HepG2 (cell line): Measurements from ENCODE around the gene AGR2. TPM values are rescaled to one million over a fixed set of nuclear protein-coding genes. Genes with fewer than 3 reads are reported as not detected.

Experiments
- ATAC-seq: fragments of 200-7000 bp; cut with Tn5 transposase; 3 replicates; pipeline ENCODE4 v1.9.1; 2020; ENCODE audit warnings: mild to moderate bottlenecking, moderate library complexity
- BruUV-seq: library from RNA; stranded (reverse); fragments of 400-500 nt; replicated peaks from 2 replicates; lab custom pipeline; 2021; lab: Mats Ljungman, UMichigan
- CTCF ChIA-PET: fragments of 300-600 bp; formaldehyde crosslinking; extraction: SDS; loops from one replicate; lab custom pipeline; 2021; ENCODE audit warnings: low total read pairs, inconsistent platforms, low intra/inter-chr PET ratio; lab: Yijun Ruan, JAX
- POLR2A ChIA-PET: fragments of 350-600 bp; sonication (Branson Sonifier 250); formaldehyde crosslinking; loops from one replicate; lab custom pipeline; 2020; ENCODE audit warnings: antibody characterized with exemption, inconsistent platforms; lab: Yijun Ruan, JAX
- DNase-seq: peaks from one replicate; pipeline ENCODE4 v3.0.0-alpha.2; 2015; ENCODE audit warnings: low spot score
- FAIRE-seq: peaks from 3 replicates; lab custom pipeline; 2011; peaks lifted over from hg19 to GRCh38; lab: Jason Lieb, UNC
- H2AFZ ChIP-seq: one replicate; pipeline ENCODE4 v1.6.1; 2011; ENCODE audit warnings: low read length, inconsistent platforms
- H3K27ac ChIP-seq: fragments of 300-600 bp; 3 replicates; pipeline ENCODE4 v1.8.0; 2011; ENCODE audit warnings: mixed run types, mild to moderate bottlenecking, mixed read lengths, low read length, inconsistent platforms; ENCODE audit not compliant: insufficient read depth; ENCODE audit errors: extremely low read length
- H3K27me3 ChIP-seq, 2 experiments: fragments of 200-600 bp in 1 of 2; 2 replicates in 1 of 2; 3 replicates in 1 of 2; pipeline versions ENCODE4 v1.6.0 to v1.8.0; 2011; ENCODE audit warnings: low read length in 2 of 2, mild to moderate bottlenecking in 2 of 2, moderate library complexity in 2 of 2, inconsistent platforms in 1 of 2; ENCODE audit not compliant: insufficient read depth in 2 of 2, control insufficient read depth in 1 of 2
- H3K36me3 ChIP-seq, 2 experiments: fragments of 200-600 bp in 1 of 2; replicated peaks in 1 of 2; 2 replicates in 1 of 2; 3 replicates in 1 of 2; pipeline versions ENCODE4 v1.5.1 to v1.8.0; 2011; ENCODE audit warnings: low read length in 2 of 2, inconsistent platforms in 1 of 2; ENCODE audit not compliant: insufficient read depth in 2 of 2, control insufficient read depth in 1 of 2
- H3K4me1 ChIP-seq: 2 replicates; pipeline ENCODE4 v1.5.1; 2012; ENCODE audit warnings: low read length, inconsistent platforms; ENCODE audit not compliant: insufficient read depth
- H3K4me2 ChIP-seq: 2 replicates; pipeline ENCODE4 v1.6.0; 2011; ENCODE audit warnings: low read depth, low read length, inconsistent platforms
- H3K4me3 ChIP-seq, 3 experiments: fragments of 200-600 bp in 1 of 3; sonication (generic), shearing (Covaris generic) in 1 of 3; replicated peaks in 1 of 3; 2 replicates each; pipeline ENCODE4 v1.5.1; 2011 to 2016; ENCODE audit warnings: low read length in 3 of 3, inconsistent platforms in 2 of 3, low read depth in 2 of 3, mild to moderate bottlenecking in 2 of 3, control low read depth in 1 of 3, mixed read lengths in 1 of 3; ENCODE audit not compliant: insufficient read depth in 1 of 3
- H3K79me2 ChIP-seq: one replicate; pipeline ENCODE4 v1.6.1; 2011; ENCODE audit warnings: low read length, inconsistent platforms; ENCODE audit not compliant: insufficient read depth
- H3K9ac ChIP-seq: 2 replicates; pipeline ENCODE4 v1.6.0; 2011; ENCODE audit warnings: mild to moderate bottlenecking, low read depth, low read length, inconsistent platforms; ENCODE audit not compliant: insufficient read depth
- H3K9me3 ChIP-seq: 2 replicates; pipeline ENCODE4 v1.5.1; 2012; ENCODE audit warnings: mild to moderate bottlenecking, low read length
- H4K20me1 ChIP-seq: 2 replicates; pipeline ENCODE4 v1.6.0; 2011; ENCODE audit warnings: inconsistent platforms, mild to moderate bottlenecking, low read length, moderate library complexity; ENCODE audit not compliant: insufficient read depth
- PAF1 ChIP-seq: IDR thresholded peaks from 2 replicates; pipeline ENCODE4 v1.6.1; 2016; ENCODE audit warnings: missing genetic modification reagents, missing compliant biosample characterization
- SP140L ChIP-seq: sonication (generic); formaldehyde crosslinking; IDR thresholded peaks from 2 replicates; pipeline ENCODE4 v1.4.0; 2020; ENCODE audit warnings: missing genetic modification reagents, borderline replicate concordance
- ZMYM2 ChIP-seq: sonication (generic); formaldehyde crosslinking; IDR thresholded peaks from 2 replicates; pipeline ENCODE4 v1.8.0; 2022; ENCODE audit warnings: mild to moderate bottlenecking, missing genetic modification reagents
- ZNF343 ChIP-seq: sonication (generic); formaldehyde crosslinking; IDR thresholded peaks from 2 replicates; pipeline ENCODE4 v1.4.0; 2020; ENCODE audit warnings: mild to moderate bottlenecking, missing genetic modification reagents
- ZNF556 ChIP-seq: sonication (generic); formaldehyde crosslinking; IDR thresholded peaks from 2 replicates; pipeline ENCODE4 v1.4.0; 2020; ENCODE audit warnings: mild to moderate bottlenecking, missing genetic modification reagents, borderline replicate concordance
- ZNF629 ChIP-seq: sonication (generic); formaldehyde crosslinking; conservative IDR thresholded peaks from 2 replicates; pipeline ENCODE4 v1.5.0; 2020; ENCODE audit warnings: missing genetic modification reagents
- WGBS: methylation state at CpG from one replicate; pipeline ENCODE4 v1.1.6; 2017; ENCODE audit warnings: low lambda C conversion rate; 5-methylcytosine and 5-hydroxymethylcytosine counted together
- in situ Hi-C: cut with HindIII; loops from 2 replicates; pipeline ENCODE4 v1.10.0; 2017; ENCODE audit warnings: low pct_unique_long_range_greater_than_20kb; ENCODE audit not compliant: extremely low pct_ligation_motif_present
- intact Hi-C: fragments of 100-400 bp; cut with micrococcal nuclease; formaldehyde crosslinking; loops from one replicate; pipeline ENCODE4 v1.10.0; 2022; ENCODE audit not compliant: unreplicated experiment
- polyA plus RNA-seq, 8 experiments: library from polyadenylated mRNA; depleted of rRNA in 3 of 8; stranded (reverse) in 7 of 8; unstranded in 1 of 8; fragments of >200 nt; fragmentation: Illumina TruSeq in 4 of 8; extraction: Trizol in 4 of 8; gene quantifications; 2 replicates each; pipeline versions ENCODE4 v1.2.1 to v1.2.3, GENCODE V29; 2011 to 2016; ENCODE audit warnings: low read depth in 4 of 8, missing spikeins in 1 of 8, mixed read lengths in 1 of 8; ENCODE audit not compliant: insufficient read depth in 1 of 8
- total RNA-seq, 5 experiments: library from RNA; depleted of rRNA; stranded (reverse); fragments of >200 nt; fragmentation: Illumina TruSeq; extraction: Trizol; gene quantifications; 2 replicates each; pipeline ENCODE4 v1.2.3, GENCODE V29; 2016; ENCODE audit warnings: low read depth in 1 of 5
- TF ChIP-seq, protein P1 (sequence below): sonication (generic); formaldehyde crosslinking; conservative IDR thresholded peaks from 2 replicates; pipeline ENCODE4 v1.5.0; 2020; ENCODE audit warnings: missing genetic modification reagents
- TF ChIP-seq, protein P2 (sequence below): sonication (generic); formaldehyde crosslinking; IDR thresholded peaks from 2 replicates; pipeline ENCODE4 v1.8.0; 2023; ENCODE audit warnings: mild to moderate bottlenecking, missing genetic modification reagents
- TF ChIP-seq, protein P3 (sequence below): IDR thresholded peaks from 2 replicates; pipeline ENCODE4 v1.6.1; 2016; ENCODE audit warnings: mild to moderate bottlenecking, missing biosample characterization, missing genetic modification reagents

The AGR2 gene
- total and polyA plus RNA-seq, 2 of the 13 experiments (the other 11 are each of a cell fraction or from before 2014, with no cell fraction given): 1.7 to 2.9 TPM

DNA sequence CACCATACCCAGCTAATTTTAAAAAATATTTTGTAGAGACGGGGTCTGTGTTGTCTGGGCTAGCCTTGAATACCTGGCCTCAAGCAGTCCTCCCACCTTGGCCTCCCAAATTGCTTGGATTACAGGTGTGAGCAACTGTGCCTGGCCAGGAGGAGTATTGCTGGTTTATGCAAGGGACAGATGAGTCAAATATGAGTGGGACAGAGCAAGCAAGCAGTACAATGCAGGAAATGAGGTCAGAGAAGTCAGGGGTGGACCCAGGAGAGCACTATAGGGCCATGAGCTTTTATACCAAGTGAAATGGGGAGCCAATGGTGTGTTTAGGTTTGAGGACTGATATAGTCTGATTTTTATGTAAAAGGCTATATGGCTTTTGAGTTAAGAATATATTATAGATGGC lies 45.0 kb downstream of the AGR2 start (continued):
- no peak for TF ChIP-seq SP140L
- TF ChIP-seq, protein P1, sequence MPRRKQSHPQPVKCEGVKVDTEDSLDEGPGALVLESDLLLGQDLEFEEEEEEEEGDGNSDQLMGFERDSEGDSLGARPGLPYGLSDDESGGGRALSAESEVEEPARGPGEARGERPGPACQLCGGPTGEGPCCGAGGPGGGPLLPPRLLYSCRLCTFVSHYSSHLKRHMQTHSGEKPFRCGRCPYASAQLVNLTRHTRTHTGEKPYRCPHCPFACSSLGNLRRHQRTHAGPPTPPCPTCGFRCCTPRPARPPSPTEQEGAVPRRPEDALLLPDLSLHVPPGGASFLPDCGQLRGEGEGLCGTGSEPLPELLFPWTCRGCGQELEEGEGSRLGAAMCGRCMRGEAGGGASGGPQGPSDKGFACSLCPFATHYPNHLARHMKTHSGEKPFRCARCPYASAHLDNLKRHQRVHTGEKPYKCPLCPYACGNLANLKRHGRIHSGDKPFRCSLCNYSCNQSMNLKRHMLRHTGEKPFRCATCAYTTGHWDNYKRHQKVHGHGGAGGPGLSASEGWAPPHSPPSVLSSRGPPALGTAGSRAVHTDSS (CRISPR knock-in tag): no peak

DNA sequence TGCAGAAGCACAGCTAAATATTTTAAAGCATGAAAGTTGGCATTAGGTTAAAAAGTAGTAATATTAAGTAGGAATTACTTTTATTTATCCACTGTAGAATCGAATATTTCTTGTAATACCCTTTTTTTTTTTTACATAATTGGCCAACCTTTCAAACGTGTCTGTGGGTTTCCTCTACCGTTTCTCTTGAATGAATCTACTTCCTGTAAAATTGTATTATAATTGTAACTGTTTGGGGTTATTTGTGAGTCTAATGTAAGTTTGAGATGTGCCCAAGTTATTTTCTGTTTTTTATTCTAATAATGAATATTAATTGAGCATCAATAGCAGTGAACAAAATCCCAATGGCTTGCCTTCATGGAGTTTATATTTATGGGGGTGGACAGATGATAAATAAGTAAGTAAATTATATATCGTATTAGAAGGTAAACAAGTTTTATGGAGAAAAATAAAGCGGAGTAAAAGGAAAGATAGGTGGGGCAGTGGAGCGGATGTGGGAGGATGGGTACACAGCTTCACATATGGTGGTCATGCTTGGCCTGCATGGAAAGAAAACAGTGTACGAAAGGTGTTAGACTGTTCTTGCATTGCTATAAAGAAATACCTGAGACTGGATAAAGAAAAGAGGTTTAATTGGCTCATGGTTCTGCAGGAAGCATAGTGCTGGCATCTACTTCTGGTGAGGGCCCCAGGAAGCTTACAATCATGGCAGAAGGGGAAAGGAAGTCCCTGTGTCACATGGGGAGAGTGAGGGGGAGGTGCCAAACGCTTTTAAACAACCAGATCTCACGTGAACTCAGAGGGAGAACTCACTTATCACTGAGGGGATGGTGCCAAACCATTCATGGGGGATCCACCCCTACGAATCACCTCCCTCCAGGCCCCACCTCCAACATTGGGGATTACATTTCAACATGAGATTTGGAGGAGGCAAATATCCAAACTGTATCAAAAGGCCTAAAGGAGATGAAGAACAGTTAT lies 45.9 kb downstream of the AGR2 start:
- TF ChIP-seq, protein P2, sequence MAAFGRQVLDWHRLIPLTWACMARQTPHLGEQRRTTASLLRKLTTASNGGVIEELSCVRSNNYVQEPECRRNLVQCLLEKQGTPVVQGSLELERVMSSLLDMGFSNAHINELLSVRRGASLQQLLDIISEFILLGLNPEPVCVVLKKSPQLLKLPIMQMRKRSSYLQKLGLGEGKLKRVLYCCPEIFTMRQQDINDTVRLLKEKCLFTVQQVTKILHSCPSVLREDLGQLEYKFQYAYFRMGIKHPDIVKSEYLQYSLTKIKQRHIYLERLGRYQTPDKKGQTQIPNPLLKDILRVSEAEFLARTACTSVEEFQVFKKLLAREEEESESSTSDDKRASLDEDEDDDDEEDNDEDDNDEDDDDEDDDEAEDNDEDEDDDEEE (CRISPR knock-in tag): no peak
- TF ChIP-seq ZMYM2 (CRISPR knock-in tag) (no peak), ZNF343 (CRISPR knock-in tag) (no peak), ZNF556 (no peak), ZNF629 (CRISPR knock-in tag) (no peak), PAF1 (CRISPR knock-in tag) (no peak)
- TF ChIP-seq, protein P3, sequence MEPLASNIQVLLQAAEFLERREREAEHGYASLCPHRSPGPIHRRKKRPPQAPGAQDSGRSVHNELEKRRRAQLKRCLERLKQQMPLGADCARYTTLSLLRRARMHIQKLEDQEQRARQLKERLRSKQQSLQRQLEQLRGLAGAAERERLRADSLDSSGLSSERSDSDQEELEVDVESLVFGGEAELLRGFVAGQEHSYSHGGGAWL: no peak
- H3K4me2 ChIP-seq: no peak overlapping the region
- H4K20me1 ChIP-seq: no peaks in the 10 kb centered on the region
- ChIA-PET CTCF (no interaction called here), POLR2A (no interaction called here)
- no peaks in the 10 kb centered on the region for H3K36me3 ChIP-seq
- H3K79me2 ChIP-seq: no peaks in the 10 kb centered on the region
- H3K27ac ChIP-seq: no peak overlapping the region
- H3K27me3 ChIP-seq: peaks cover 0 to 13% of the 10 kb centered on the region in 2 experiments; a peak in 3 of 5 replicates
- no TSS peak for BruUV-seq
- no peak overlapping the region for H2AFZ ChIP-seq
- WGBS: 73% methylated on average over 9 of the region's 10 CpGs
- intact Hi-C loops (no loop called here), in situ Hi-C loops (no loop called here)
- H3K9ac ChIP-seq: no peak overlapping the region
- H3K4me1 ChIP-seq: peaks cover 10% of the 10 kb centered on the region; the same call in 1 of the 2 replicates
- DNase-seq: no peak
- FAIRE-seq: no peak
- no peaks in the 10 kb centered on the region for H3K9me3 ChIP-seq
- no peak for ATAC-seq
- H3K4me3 ChIP-seq: no peak overlapping the region
